Cardiac muscle cell (in vitro differentiated cells and primary cell): ENCODE measurements around the gene CBLN3. TPM values are rescaled to one million over a fixed set of nuclear protein-coding genes. Genes with fewer than 3 reads are reported as not detected.

Experiments
- DNase-seq, 2 donors: peaks; one replicate each; pipeline versions ENCODE4 v3.0.0 to v3.0.0-alpha.2; 2010 to 2017; ENCODE audit warnings: low read depth in 1 of 2, low spot score in 1 of 2
- H3K27ac ChIP-seq: fragments of 200-600 bp; sonication (generic); 2 replicates; pipeline ENCODE4 v1.5.1; 2016
- H3K27me3 ChIP-seq: fragments of 200-600 bp; sonication (generic); 2 replicates; pipeline ENCODE4 v1.6.0; 2016; ENCODE audit warnings: control low read depth
- H3K36me3 ChIP-seq: fragments of 200-600 bp; sonication (generic); 2 replicates; pipeline ENCODE4 v1.5.1; 2016; ENCODE audit warnings: control low read depth
- H3K4me1 ChIP-seq: fragments of 200-600 bp; sonication (generic); 2 replicates; pipeline ENCODE4 v1.8.1; 2017; ENCODE audit warnings: low read depth, mild to moderate bottlenecking, mixed run types
- H3K4me3 ChIP-seq: fragments of 200-600 bp; sonication (generic); 2 replicates; pipeline ENCODE4 v1.5.1; 2016; ENCODE audit warnings: mild to moderate bottlenecking
- H3K9me3 ChIP-seq: fragments of 200-600 bp; sonication (generic); 2 replicates; pipeline ENCODE4 v1.5.1; 2017; ENCODE audit warnings: low read depth, mild to moderate bottlenecking, control low read depth
- polyA plus RNA-seq: library from polyadenylated mRNA; unstranded; fragments of >200 nt; fragmentation: Nextera tagmentation; extraction: Ambion mirVana; gene quantifications from 2 replicates; pipeline ENCODE4 v1.2.1, GENCODE V29; 2016
- total RNA-seq: library from RNA; depleted of rRNA; stranded (reverse); fragments of >200 nt; gene quantifications from 2 replicates; pipeline ENCODE4 v1.2.3, GENCODE V29; 2016
- TF ChIP-seq, protein P1 (sequence below): IDR thresholded peaks from 2 replicates; pipeline ENCODE4 v1.5.1; 2012; ENCODE audit warnings: low read depth, mild to moderate bottlenecking, low read length

The CBLN3 gene
- total and polyA plus RNA-seq, 2 experiments from 2014 or later: 3.1 to 3.3 TPM

DNA sequence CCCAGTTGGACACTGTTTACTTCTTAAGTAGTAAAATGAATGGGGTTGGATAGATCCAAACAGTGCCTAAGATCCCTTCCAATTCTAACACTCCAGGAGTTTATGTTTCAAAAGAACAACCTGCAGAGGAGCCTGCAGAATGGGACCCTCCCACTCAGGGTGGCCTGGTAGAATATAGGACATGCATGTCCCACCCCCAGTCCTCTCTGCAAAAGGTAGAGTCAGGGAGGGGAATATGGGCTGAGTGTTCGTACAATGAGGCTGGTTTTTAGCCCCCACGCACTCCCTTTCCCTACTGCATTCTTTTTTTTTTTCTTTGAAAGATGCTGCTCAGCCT lies 42.5 kb downstream of the CBLN3 start:
- H3K36me3 ChIP-seq: no peaks in the 10 kb centered on the region
- no peak for DNase-seq
- TF ChIP-seq, protein P1, sequence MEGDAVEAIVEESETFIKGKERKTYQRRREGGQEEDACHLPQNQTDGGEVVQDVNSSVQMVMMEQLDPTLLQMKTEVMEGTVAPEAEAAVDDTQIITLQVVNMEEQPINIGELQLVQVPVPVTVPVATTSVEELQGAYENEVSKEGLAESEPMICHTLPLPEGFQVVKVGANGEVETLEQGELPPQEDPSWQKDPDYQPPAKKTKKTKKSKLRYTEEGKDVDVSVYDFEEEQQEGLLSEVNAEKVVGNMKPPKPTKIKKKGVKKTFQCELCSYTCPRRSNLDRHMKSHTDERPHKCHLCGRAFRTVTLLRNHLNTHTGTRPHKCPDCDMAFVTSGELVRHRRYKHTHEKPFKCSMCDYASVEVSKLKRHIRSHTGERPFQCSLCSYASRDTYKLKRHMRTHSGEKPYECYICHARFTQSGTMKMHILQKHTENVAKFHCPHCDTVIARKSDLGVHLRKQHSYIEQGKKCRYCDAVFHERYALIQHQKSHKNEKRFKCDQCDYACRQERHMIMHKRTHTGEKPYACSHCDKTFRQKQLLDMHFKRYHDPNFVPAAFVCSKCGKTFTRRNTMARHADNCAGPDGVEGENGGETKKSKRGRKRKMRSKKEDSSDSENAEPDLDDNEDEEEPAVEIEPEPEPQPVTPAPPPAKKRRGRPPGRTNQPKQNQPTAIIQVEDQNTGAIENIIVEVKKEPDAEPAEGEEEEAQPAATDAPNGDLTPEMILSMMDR: no peak
- no peak overlapping the region for H3K27ac ChIP-seq
- no peak overlapping the region for H3K4me3 ChIP-seq
- H3K9me3 ChIP-seq: no peaks in the 10 kb centered on the region
- H3K4me1 ChIP-seq: no peaks in the 10 kb centered on the region
- H3K27me3 ChIP-seq: no peaks in the 10 kb centered on the region

DNA sequence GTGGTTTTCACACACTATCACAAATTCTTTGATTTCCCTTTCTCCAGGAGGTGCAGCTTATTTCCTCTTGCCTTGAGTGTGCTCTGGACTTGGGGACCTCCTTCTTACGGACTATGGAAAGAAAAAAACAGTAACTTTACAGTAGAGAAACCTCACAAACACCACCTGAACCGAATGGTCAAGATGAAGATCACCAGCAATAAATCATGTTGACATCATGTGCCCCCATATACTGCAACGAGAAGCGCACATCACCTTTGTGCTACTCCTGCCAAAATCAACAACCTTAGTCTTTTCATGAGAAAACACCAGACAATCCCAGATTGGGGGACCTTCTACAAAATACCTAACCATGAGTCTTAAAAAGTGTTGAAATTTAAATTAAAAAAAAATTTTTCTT lies 43.9 kb downstream of the CBLN3 start:
- Histone ChIP-seq H3K4me3 (no peak overlapping the region), H3K27ac (no peak overlapping the region), H3K27me3 (no peaks in the 10 kb centered on the region), H3K9me3 (no peaks in the 10 kb centered on the region), H3K36me3 (no peaks in the 10 kb centered on the region), H3K4me1 (no peaks in the 10 kb centered on the region)
- no peak for DNase-seq
- TF ChIP-seq, protein P1: no peak

DNA sequence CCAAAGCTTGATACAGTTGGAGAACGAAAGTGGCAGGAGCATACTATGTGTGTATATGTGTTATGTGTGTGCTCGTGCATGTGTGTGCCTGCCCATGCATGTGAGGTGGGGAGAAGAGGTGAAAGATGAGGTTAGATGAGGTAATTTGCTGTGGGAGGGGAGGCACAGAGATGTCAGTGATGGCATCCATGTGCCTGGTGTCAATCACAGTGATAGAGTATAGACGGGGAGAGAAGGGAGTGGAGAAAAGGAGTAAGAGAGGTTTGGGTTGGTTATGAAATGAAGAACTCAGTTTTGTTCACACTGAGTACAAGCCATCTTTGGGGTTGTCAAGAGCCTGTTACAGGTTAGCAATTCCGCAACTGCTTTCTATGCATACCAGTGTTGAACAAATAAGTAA lies 45.3 kb downstream of the CBLN3 start:
- TF ChIP-seq, protein P1: no peak
- DNase-seq: no peak
- Histone ChIP-seq H3K4me3 (no peak overlapping the region), H3K27me3 (no peaks in the 10 kb centered on the region), H3K4me1 (no peaks in the 10 kb centered on the region), H3K27ac (no peak overlapping the region), H3K9me3 (no peaks in the 10 kb centered on the region), H3K36me3 (no peaks in the 10 kb centered on the region)

DNA sequence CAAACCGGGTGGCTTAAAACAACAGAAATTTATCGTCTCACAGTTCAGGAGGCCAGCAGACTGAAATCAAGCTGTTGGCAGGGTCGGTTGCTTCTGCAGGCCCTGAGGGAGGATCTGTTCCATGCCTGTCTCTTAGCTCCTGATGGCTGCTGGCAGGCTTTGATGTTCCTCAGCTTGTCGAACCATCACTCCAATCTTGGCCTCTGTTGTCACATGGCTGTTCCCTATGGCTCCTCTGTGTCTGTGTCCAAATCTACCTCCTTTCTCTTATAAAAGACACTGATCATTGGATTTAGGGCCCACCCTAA lies 47.5 kb downstream of the CBLN3 start:
- TF ChIP-seq, protein P1: no peak
- H3K27me3 ChIP-seq: no peaks in the 10 kb centered on the region
- no peaks in the 10 kb centered on the region for H3K36me3 ChIP-seq
- no peaks in the 10 kb centered on the region for H3K9me3 ChIP-seq
- no peaks in the 10 kb centered on the region for H3K4me1 ChIP-seq
- DNase-seq: no peak
- H3K27ac ChIP-seq: no peak overlapping the region
- H3K4me3 ChIP-seq: no peak overlapping the region

DNA sequence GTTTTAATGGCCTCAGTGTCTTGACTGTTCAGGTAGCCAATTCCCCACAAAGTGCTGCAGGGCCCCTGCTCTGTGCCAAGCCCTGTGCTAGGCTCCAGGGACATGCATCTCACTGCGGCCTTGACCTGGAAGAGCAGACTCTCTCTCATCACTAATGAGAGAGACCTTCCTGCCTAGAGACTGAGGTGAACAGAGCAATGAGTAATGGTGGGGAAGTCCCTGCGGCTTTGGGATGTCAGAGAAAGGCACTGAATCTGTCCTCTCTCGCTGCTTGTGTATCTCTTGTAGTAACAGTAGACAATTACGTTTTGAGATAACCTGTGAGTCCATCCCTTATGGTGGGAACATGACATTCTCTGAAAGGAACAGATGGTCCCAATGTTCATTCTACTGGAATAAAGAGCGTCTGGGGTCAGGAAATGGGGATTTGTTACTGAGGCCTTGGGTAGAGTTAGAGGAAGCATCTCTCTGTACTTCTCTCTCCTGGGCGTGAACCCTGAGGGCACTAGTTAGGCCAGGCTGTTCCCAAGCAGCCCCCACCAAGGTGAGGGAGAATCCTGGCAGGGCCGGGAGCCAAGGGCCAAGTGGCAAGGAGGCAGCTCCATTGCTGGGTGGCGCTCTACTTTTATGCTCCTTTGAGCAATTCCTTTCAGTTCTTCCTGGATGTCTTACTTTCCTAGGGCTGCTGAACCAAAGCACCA lies 48.0 kb downstream of the CBLN3 start:
- Histone ChIP-seq H3K4me3 (no peak overlapping the region), H3K36me3 (no peaks in the 10 kb centered on the region), H3K27me3 (no peaks in the 10 kb centered on the region), H3K27ac (no peak overlapping the region), H3K4me1 (no peaks in the 10 kb centered on the region), H3K9me3 (no peaks in the 10 kb centered on the region)
- no peak for DNase-seq
- TF ChIP-seq, protein P1: no peak
